AG04450 (cell line): Measurements from ENCODE around the gene ZNF366. TPM values are rescaled to one million over a fixed set of nuclear protein-coding genes. Genes with fewer than 3 reads are reported as not detected.

Source experiments
- CTCF ChIA-PET: fragments of 300-600, 350-600 bp; formaldehyde crosslinking; extraction: SDS; loops from one replicate; lab custom pipeline; 2022; ENCODE audit warnings: antibody characterized with exemption, inconsistent platforms; lab: Charles Lee
- POLR2A ChIA-PET: fragments of 350-600 bp; formaldehyde crosslinking; extraction: SDS; loops from one replicate; lab custom pipeline; 2021; ENCODE audit warnings: antibody characterized with exemption, inconsistent platforms; lab: Yijun Ruan, JAX
- DNase-seq: peaks from one replicate; pipeline ENCODE4 v3.0.0-alpha.2; 2011; ENCODE audit warnings: low read depth, low spot score
- H3K27ac ChIP-seq: one replicate; pipeline ENCODE4 v1.5.1; 2012; ENCODE audit warnings: low read depth, low read length, control low read depth
- H3K27me3 ChIP-seq: one replicate; pipeline ENCODE4 v1.6.0; 2012; ENCODE audit warnings: low read length; ENCODE audit not compliant: control insufficient read depth, insufficient read depth
- H3K4me3 ChIP-seq: 2 replicates; pipeline ENCODE4 v1.5.1; 2011; ENCODE audit warnings: mild to moderate bottlenecking, low read depth, low read length, control low read depth
- H3K9me3 ChIP-seq: 2 replicates; pipeline ENCODE4 v1.5.1; 2012; ENCODE audit warnings: low read length; ENCODE audit not compliant: control insufficient read depth, insufficient read depth
- CTCF ChIP-seq: IDR thresholded peaks from 2 replicates; pipeline ENCODE4 v1.5.1; 2011; ENCODE audit warnings: low read depth, low read length, control low read depth, inconsistent platforms
- polyA plus RNA-seq: library from polyadenylated mRNA; depleted of rRNA; stranded (reverse); fragments of >200 nt; gene quantifications from 2 replicates; pipeline ENCODE4 v1.2.3, GENCODE V29; 2011

Gene ZNF366
- polyA plus RNA-seq, 1 experiment = not detected

GRCh38 chr5:72436796-72437471 lies 70.3 kb downstream of the ZNF366 start:
- no peak for TF ChIP-seq CTCF
- Histone ChIP-seq H3K9me3 (no peaks in the 10 kb centered on the region), H3K27me3 (no peaks in the 10 kb centered on the region), H3K4me3 (no peak overlapping the region), H3K27ac (no peak overlapping the region)
- POLR2A ChIA-PET = no interaction called here
- DNase-seq = no peak
- CTCF ChIA-PET = interaction anchor here (1.0 kb wide), 1 partner anchor 70 kb away, joined by 3 read pairs; no protein-coding TSS in a partner anchor

- Histone ChIP-seq H3K9me3 (no peaks in the 10 kb centered on the region; the same call in 1 of the 2 replicates), H3K27me3 (no peaks in the 10 kb centered on the region), H3K27ac (no peak overlapping the region), H3K4me3 (no peak overlapping the region)
- no peak for DNase-seq
- TF ChIP-seq CTCF = no peak
- CTCF ChIA-PET = no interaction called here
- POLR2A ChIA-PET = no interaction called here
Observed at GRCh38 chr5:72434781-72435437, 72.3 kb downstream of the ZNF366 start.

- ChIA-PET CTCF (no interaction called here), POLR2A (no interaction called here)
- DNase-seq = no peak
- no peaks in the 10 kb centered on the region; the same call in 1 of the 2 replicates for H3K9me3 ChIP-seq
- H3K27ac ChIP-seq = no peak overlapping the region
- H3K27me3 ChIP-seq = no peaks in the 10 kb centered on the region
- TF ChIP-seq CTCF = no peak
- H3K4me3 ChIP-seq = no peak overlapping the region
Observed at GRCh38 chr5:72434056-72434780, 73.0 kb downstream of the ZNF366 start.

GRCh38 chr5:72433522-72433921 lies 73.7 kb downstream of the ZNF366 start:
- ChIA-PET POLR2A (no interaction called here), CTCF (no interaction called here)
- TF ChIP-seq CTCF = no peak
- Histone ChIP-seq H3K27me3 (no peaks in the 10 kb centered on the region), H3K9me3 (no peaks in the 10 kb centered on the region; the same call in 1 of the 2 replicates), H3K4me3 (no peak overlapping the region), H3K27ac (no peak overlapping the region)
- DNase-seq = no peak

- ChIA-PET CTCF (no interaction called here), POLR2A (no interaction called here)
- Histone ChIP-seq H3K4me3 (no peak overlapping the region), H3K9me3 (no peaks in the 10 kb centered on the region; the same call in 1 of the 2 replicates), H3K27me3 (no peaks in the 10 kb centered on the region), H3K27ac (no peak overlapping the region)
- DNase-seq = no peak
- no peak for TF ChIP-seq CTCF
Observed at GRCh38 chr5:72428669-72429068, 78.5 kb downstream of the ZNF366 start.
